ENCODE results near the gene HCN1. TPM values are rescaled to one million over a fixed set of nuclear protein-coding genes. Genes with fewer than 3 reads are reported as not detected.

Gene HCN1
- total and polyA plus RNA-seq, 2 of the 4 experiments (the other 2 are of a cell fraction), result not detected

- H3K14ac ChIP-seq (replicated peaks; ENCODE audit: low read depth, low read length), result no peak overlapping the region
- no peak overlapping the region for H2BK5ac ChIP-seq (ENCODE audit: low read depth, low read length, poor library complexity, severe bottlenecking)
- no peak overlapping the region for H2BK20ac ChIP-seq (ENCODE audit: low read depth, low read length)
- H4K5ac ChIP-seq (ENCODE audit: low read depth, low read length), result no peak overlapping the region
- H2AFZ ChIP-seq (replicated peaks; ENCODE audit: low read length, poor library complexity), result no peak overlapping the region
- no peak overlapping the region for H3K4me3 ChIP-seq (ENCODE audit: insufficient read depth, low read depth, low read length)
- CTCF ChIA-PET, result no interaction called here
- no peaks in the 10 kb centered on the region for H4K20me1 ChIP-seq (ENCODE audit: insufficient read depth, low read length)
- H3K4ac ChIP-seq (ENCODE audit: low read depth, low read length), result no peak overlapping the region
- H3K4me2 ChIP-seq (ENCODE audit: low read depth, low read length), result no peak overlapping the region
- intact Hi-C loops (cut with micrococcal nuclease), result no loop called here
- H3K9me1 ChIP-seq (ENCODE audit: insufficient read depth, low read length), result no peaks in the 10 kb centered on the region
- POLR2A ChIA-PET (ENCODE audit: unreplicated experiment), result no interaction called here
- H3K9me3 ChIP-seq (ENCODE audit: control insufficient read depth, insufficient read depth, low read length), result no peaks in the 10 kb centered on the region
- H2AK5ac ChIP-seq (ENCODE audit: low read depth, low read length), result no peak overlapping the region
- in situ Hi-C loops (cut with MboI; ENCODE audit: low sequenced_read_pairs), result no loop called here
- DNase-seq (no peak), ATAC-seq (ENCODE audit: low read depth) (no peak)
- no TSS peak for BruUV-seq (replicated peaks)
- H3K56ac ChIP-seq (ENCODE audit: extremely low read depth, insufficient read depth, low read length), result no peak overlapping the region
- no peak overlapping the region for H4K8ac ChIP-seq (ENCODE audit: low read depth in 2 of 2, low read length in 2 of 2)
- H3K27ac ChIP-seq (ENCODE audit: insufficient read depth, low read length), result no peak overlapping the region
- H3K27me3 ChIP-seq (ENCODE audit: control insufficient read depth, insufficient read depth, low read length), result no peaks in the 10 kb centered on the region
- TF ChIP-seq RCOR1 (IDR thresholded peaks at IDR 0.05; ENCODE audit: insufficient replicate concordance, low read length) (no peak), MXI1 (IDR thresholded peaks at IDR 0.05; ENCODE audit: borderline replicate concordance, low read depth, low read length) (no peak), CHD1 (IDR thresholded peaks at IDR 0.05; ENCODE audit: low read depth, low read length) (no peak), RAD21 (IDR thresholded peaks at IDR 0.05; ENCODE audit: low read length) (no peak), FOS (IDR thresholded peaks at IDR 0.05; ENCODE audit: low read depth, low read length) (no peak), MAFK (IDR thresholded peaks at IDR 0.05; ENCODE audit: low read depth, low read length) (no peak), ELK1 (IDR thresholded peaks at IDR 0.05; ENCODE audit: borderline replicate concordance, low read depth, low read length) (no peak), BHLHE40 (IDR thresholded peaks at IDR 0.05; ENCODE audit: low read depth, low read length) (no peak), CEBPB (IDR thresholded peaks at IDR 0.05; ENCODE audit: low read depth, low read length) (no peak), SMC3 (IDR thresholded peaks at IDR 0.05; ENCODE audit: low read depth, low read length) (no peak), CTCF (conservative IDR thresholded peaks at IDR 0.05; ENCODE audit: low read depth, low read length) (no peak), NFE2L2 (IDR thresholded peaks at IDR 0.05; ENCODE audit: low read depth, low read length) (no peak), USF2 (IDR thresholded peaks at IDR 0.05; ENCODE audit: low read depth, low read length) (no peak), RFX5 (IDR thresholded peaks at IDR 0.05; ENCODE audit: low read depth, low read length) (no peak), POLR2A (IDR thresholded peaks at IDR 0.05; ENCODE audit: low read depth, low read length) (no peak)
- H2AK9ac ChIP-seq (replicated peaks; ENCODE audit: low read depth, low read length, poor library complexity), result no peak overlapping the region
- H2BK15ac ChIP-seq (ENCODE audit: low read depth, low read length), result no peak overlapping the region
- H3K36me3 ChIP-seq (ENCODE audit: control insufficient read depth, insufficient read depth, low read length), result no peaks in the 10 kb centered on the region
- WGBS, 2 experiments (ENCODE audit: extremely low coverage in 2 of 2, insufficient read length in 1 of 2), result 57% methylated on average over 1 of the region's 3 CpGs; no CpG with 5 or more reads in 1 of the 2 experiments
- H3K9ac ChIP-seq (ENCODE audit: low read depth, low read length), result no peak overlapping the region
- no peaks in the 10 kb centered on the region for H3K79me1 ChIP-seq (ENCODE audit: low read depth in 1 of 2, low read length in 2 of 2)
- dilution Hi-C loops (cut with HindIII; ENCODE audit: low sequenced_read_pairs, unreplicated experiment), result no loop called here
- no peak overlapping the region for H3K18ac ChIP-seq (ENCODE audit: low read depth, low read length)
- H3K23ac ChIP-seq (ENCODE audit: low read depth, low read length), result no peak overlapping the region
- H4K91ac ChIP-seq (ENCODE audit: insufficient read depth, low read depth, low read length), result no peak overlapping the region
- no peaks in the 10 kb centered on the region for H3K4me1 ChIP-seq (ENCODE audit: control insufficient read depth, insufficient read depth, low read length)
- H2BK120ac ChIP-seq (ENCODE audit: low read depth, low read length), result no peak overlapping the region
Measured at GRCh38 chr5:45355189-45355992, 340.8 kb downstream of the HCN1 start.

Measured in IMR-90 (cell line).